ENCODE measurements around the gene VSX1. TPM values are rescaled to one million over a fixed set of nuclear protein-coding genes. Genes with fewer than 3 reads are reported as not detected.

The VSX1 gene
- total RNA-seq, 2 donors from 2014 or later = not detected

- Histone ChIP-seq H3K27ac (ENCODE audit: low read depth, low read length) (no peak overlapping the region), H3K4me3 (ENCODE audit: low read length) (no peak overlapping the region), H3K27me3 (ENCODE audit: control insufficient read depth, insufficient read depth, low read length, poor library complexity, severe bottlenecking) (peaks cover 97% of the 10 kb centered on the region), H3K36me3 (ENCODE audit: control insufficient read depth, insufficient read depth, low read length) (no peaks in the 10 kb centered on the region), H3K4me1 (ENCODE audit: control insufficient read depth, insufficient read depth, low read length) (no peaks in the 10 kb centered on the region), H3K9ac (ENCODE audit: extremely low read depth, low read length, poor library complexity, severe bottlenecking) (no peak overlapping the region), H3K9me3 (ENCODE audit: control insufficient read depth, low read length) (no peaks in the 10 kb centered on the region)
- TF ChIP-seq, protein P1, sequence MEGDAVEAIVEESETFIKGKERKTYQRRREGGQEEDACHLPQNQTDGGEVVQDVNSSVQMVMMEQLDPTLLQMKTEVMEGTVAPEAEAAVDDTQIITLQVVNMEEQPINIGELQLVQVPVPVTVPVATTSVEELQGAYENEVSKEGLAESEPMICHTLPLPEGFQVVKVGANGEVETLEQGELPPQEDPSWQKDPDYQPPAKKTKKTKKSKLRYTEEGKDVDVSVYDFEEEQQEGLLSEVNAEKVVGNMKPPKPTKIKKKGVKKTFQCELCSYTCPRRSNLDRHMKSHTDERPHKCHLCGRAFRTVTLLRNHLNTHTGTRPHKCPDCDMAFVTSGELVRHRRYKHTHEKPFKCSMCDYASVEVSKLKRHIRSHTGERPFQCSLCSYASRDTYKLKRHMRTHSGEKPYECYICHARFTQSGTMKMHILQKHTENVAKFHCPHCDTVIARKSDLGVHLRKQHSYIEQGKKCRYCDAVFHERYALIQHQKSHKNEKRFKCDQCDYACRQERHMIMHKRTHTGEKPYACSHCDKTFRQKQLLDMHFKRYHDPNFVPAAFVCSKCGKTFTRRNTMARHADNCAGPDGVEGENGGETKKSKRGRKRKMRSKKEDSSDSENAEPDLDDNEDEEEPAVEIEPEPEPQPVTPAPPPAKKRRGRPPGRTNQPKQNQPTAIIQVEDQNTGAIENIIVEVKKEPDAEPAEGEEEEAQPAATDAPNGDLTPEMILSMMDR (conservative IDR thresholded peaks at IDR 0.05) = no peak
- 72 to 74% methylated on average over 3 to 4 of the region's 4 CpGs for WGBS, 2 experiments (ENCODE audit: insufficient coverage in 1 of 2, insufficient read length in 1 of 2)
- H3K27me3 Mint-ChIP-seq (ENCODE audit: insufficient read depth) = peaks cover 89% of the 10 kb centered on the region
- no peaks in the 10 kb centered on the region for H3K36me3 Mint-ChIP-seq (ENCODE audit: low read depth)
- H3K27ac Mint-ChIP-seq = no peak overlapping the region
- H3K4me3 Mint-ChIP-seq = no peak overlapping the region
- no peaks in the 10 kb centered on the region for H3K9me3 Mint-ChIP-seq
- DNase-seq = no peak
- H3K4me1 Mint-ChIP-seq = peaks cover 5% of the 10 kb centered on the region
Measured at GRCh38 chr20:25079171-25079570, 2.8 kb downstream of the VSX1 start.

GRCh38 chr20:25078662-25079061 lies 3.3 kb downstream of the VSX1 start:
- Histone ChIP-seq H3K27me3 (ENCODE audit: control insufficient read depth, insufficient read depth, low read length, poor library complexity, severe bottlenecking) (peaks cover 92% of the 10 kb centered on the region), H3K4me1 (ENCODE audit: control insufficient read depth, insufficient read depth, low read length) (no peaks in the 10 kb centered on the region), H3K36me3 (ENCODE audit: control insufficient read depth, insufficient read depth, low read length) (no peaks in the 10 kb centered on the region), H3K9ac (ENCODE audit: extremely low read depth, low read length, poor library complexity, severe bottlenecking) (no peak overlapping the region), H3K27ac (ENCODE audit: low read depth, low read length) (no peak overlapping the region), H3K9me3 (ENCODE audit: control insufficient read depth, low read length) (no peaks in the 10 kb centered on the region), H3K4me3 (ENCODE audit: low read length) (no peak overlapping the region)
- Mint-ChIP-seq H3K4me1 (peaks cover 5% of the 10 kb centered on the region), H3K4me3 (no peak overlapping the region), H3K9me3 (no peaks in the 10 kb centered on the region), H3K27ac (no peak overlapping the region), H3K36me3 (ENCODE audit: low read depth) (no peaks in the 10 kb centered on the region), H3K27me3 (ENCODE audit: insufficient read depth) (peaks cover 85% of the 10 kb centered on the region)
- WGBS, 2 experiments (ENCODE audit: insufficient coverage in 1 of 2, insufficient read length in 1 of 2) = 76 to 84% methylated on average over 8 of the region's 8 CpGs
- DNase-seq = no peak
- TF ChIP-seq, protein P1 (conservative IDR thresholded peaks at IDR 0.05) = no peak

GRCh38 chr20:25077610-25078169 lies 4.3 kb downstream of the VSX1 start:
- no peaks in the 10 kb centered on the region for H3K9me3 ChIP-seq (ENCODE audit: control insufficient read depth, low read length)
- Mint-ChIP-seq H3K27me3 (ENCODE audit: insufficient read depth) (peaks cover 75% of the 10 kb centered on the region), H3K36me3 (ENCODE audit: low read depth) (no peaks in the 10 kb centered on the region), H3K4me1 (peaks cover 2% of the 10 kb centered on the region), H3K4me3 (peak overlapping the region; percentile 19), H3K9me3 (no peaks in the 10 kb centered on the region), H3K27ac (no peak overlapping the region)
- no peak overlapping the region for H3K27ac ChIP-seq (ENCODE audit: low read depth, low read length)
- TF ChIP-seq, protein P1 (conservative IDR thresholded peaks at IDR 0.05) = no peak
- DNase-seq = peak; percentile 75
- H3K27me3 ChIP-seq (ENCODE audit: control insufficient read depth, insufficient read depth, low read length, poor library complexity, severe bottlenecking) = peaks cover 82% of the 10 kb centered on the region
- 11% methylated on average over 17 to 38 of the region's 38 CpGs for WGBS, 2 experiments (ENCODE audit: insufficient coverage in 1 of 2, insufficient read length in 1 of 2)
- H3K36me3 ChIP-seq (ENCODE audit: control insufficient read depth, insufficient read depth, low read length) = no peaks in the 10 kb centered on the region
- H3K4me3 ChIP-seq (ENCODE audit: low read length) = no peak overlapping the region
- no peak overlapping the region for H3K9ac ChIP-seq (ENCODE audit: extremely low read depth, low read length, poor library complexity, severe bottlenecking)
- H3K4me1 ChIP-seq (ENCODE audit: control insufficient read depth, insufficient read depth, low read length) = no peaks in the 10 kb centered on the region

All from endodermal cell (in vitro differentiated cells).